Measurements from ENCODE around the gene NFE2L2. TPM values are rescaled to one million over a fixed set of nuclear protein-coding genes. Genes with fewer than 3 reads are reported as not detected.
"Not testable (repeated sequence)": the region's sequence is repeated elsewhere in the genome, so short reads cannot be mapped to it uniquely, and the experiment has no call there.

The NFE2L2 gene
- total RNA-seq, 6 donors from 2014 or later: 52.4 to 174 (median 94.4) TPM

DNA sequence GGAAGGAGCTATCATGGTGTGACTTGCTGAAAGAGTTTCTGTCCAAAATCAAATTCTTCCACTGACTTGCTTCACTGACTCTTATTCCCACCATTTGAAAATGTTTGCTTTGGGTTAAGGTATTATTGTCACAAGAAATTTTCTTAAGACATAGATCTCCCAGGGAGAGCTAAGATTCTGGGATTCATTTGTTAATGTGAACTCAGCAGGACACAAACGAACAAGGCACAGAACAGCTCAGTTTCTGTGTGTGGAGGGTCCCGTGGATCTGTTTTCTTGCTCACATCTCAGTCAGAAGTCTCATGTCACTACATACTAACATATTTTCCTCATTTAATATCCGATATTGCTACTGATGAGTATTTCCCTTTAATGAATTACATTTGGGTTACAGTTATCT lies 60.1 kb downstream of the NFE2L2 start:
- Histone ChIP-seq H3K9me3 (no peaks in the 10 kb centered on the region), H3K4me1 (no peaks in the 10 kb centered on the region), H3K27ac (no peak overlapping the region), H3K4me3 (no peak overlapping the region), H3K36me3 (no peaks in the 10 kb centered on the region), H3K27me3 (no peaks in the 10 kb centered on the region)
- TF ChIP-seq POLR2AphosphoS5 (IDR thresholded peaks at IDR 0.05) (no peak), POLR2A (IDR thresholded peaks at IDR 0.05) (no peak), EP300 (IDR thresholded peaks at IDR 0.05) (no peak)
- TF ChIP-seq, protein P1, sequence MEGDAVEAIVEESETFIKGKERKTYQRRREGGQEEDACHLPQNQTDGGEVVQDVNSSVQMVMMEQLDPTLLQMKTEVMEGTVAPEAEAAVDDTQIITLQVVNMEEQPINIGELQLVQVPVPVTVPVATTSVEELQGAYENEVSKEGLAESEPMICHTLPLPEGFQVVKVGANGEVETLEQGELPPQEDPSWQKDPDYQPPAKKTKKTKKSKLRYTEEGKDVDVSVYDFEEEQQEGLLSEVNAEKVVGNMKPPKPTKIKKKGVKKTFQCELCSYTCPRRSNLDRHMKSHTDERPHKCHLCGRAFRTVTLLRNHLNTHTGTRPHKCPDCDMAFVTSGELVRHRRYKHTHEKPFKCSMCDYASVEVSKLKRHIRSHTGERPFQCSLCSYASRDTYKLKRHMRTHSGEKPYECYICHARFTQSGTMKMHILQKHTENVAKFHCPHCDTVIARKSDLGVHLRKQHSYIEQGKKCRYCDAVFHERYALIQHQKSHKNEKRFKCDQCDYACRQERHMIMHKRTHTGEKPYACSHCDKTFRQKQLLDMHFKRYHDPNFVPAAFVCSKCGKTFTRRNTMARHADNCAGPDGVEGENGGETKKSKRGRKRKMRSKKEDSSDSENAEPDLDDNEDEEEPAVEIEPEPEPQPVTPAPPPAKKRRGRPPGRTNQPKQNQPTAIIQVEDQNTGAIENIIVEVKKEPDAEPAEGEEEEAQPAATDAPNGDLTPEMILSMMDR (IDR thresholded peaks at IDR 0.05): no peak
- ATAC-seq (ENCODE audit: low FRiP score in 2 of 2) (no peak), DNase-seq (no peak)
- whole genome bisulfite sequencing, 2 donors: 89% methylated on average over 3 of the region's 3 CpGs

DNA sequence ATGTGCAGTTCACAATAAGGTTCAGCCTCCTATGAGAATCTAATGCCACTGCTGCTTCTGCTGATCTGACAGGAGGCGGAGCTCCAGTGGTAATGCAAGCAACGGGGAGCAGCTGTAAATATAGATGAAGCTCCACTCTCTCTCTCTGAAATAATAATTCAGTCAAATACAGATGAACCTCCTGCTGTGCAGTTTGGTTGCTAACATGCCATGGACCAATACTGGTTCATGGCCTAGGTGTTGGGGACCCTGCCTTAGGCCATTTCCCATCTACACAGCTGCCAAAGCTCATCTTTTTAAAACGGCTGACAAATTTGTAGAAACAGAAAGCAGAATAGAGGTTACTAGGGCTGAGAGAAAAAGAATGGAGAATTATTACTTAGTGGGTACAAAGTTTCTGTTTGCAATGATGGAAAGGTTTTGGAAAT lies 62.6 kb downstream of the NFE2L2 start:
- 68 to 73% methylated on average over 1 to 3 of the region's 3 CpGs for WGBS, 2 donors
- no peak overlapping the region for H3K4me3 ChIP-seq
- TF ChIP-seq POLR2AphosphoS5 (IDR thresholded peaks at IDR 0.05) (no peak), POLR2A (IDR thresholded peaks at IDR 0.05) (no peak), EP300 (IDR thresholded peaks at IDR 0.05) (no peak)
- TF ChIP-seq, protein P1 (IDR thresholded peaks at IDR 0.05): no peak
- H3K4me1 ChIP-seq: no peaks in the 10 kb centered on the region
- ATAC-seq (ENCODE audit: low FRiP score in 2 of 2): no peak
- DNase-seq: no peak
- H3K9me3 ChIP-seq: no peaks in the 10 kb centered on the region
- no peaks in the 10 kb centered on the region for H3K27me3 ChIP-seq
- no peaks in the 10 kb centered on the region for H3K36me3 ChIP-seq
- H3K27ac ChIP-seq: no peak overlapping the region

DNA sequence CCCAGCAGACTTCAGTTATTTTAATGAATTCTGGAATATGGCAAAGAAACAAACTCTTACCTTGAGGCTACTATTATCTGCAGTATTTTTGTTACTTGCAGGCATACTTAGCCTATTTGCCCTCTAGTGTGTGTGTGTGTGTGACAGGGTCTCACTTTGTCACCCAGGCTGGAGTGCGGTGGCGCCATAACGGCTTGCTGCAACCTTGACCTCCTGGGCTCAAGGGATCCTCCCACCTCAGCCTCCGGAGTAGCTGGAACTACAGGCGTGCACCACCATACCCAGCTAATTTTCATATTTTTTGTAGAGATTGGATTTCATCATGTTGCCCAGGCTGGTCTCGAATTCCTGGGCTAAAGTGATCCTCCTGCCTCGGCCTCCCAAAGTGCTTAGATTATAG lies 64.1 kb downstream of the NFE2L2 start:
- not testable (repeated sequence) for ATAC-seq (ENCODE audit: low FRiP score in 2 of 2); H3K4me1 ChIP-seq; H3K36me3 ChIP-seq; H3K27ac ChIP-seq; DNase-seq; H3K4me3 ChIP-seq; H3K9me3 ChIP-seq; H3K27me3 ChIP-seq
- WGBS, 2 donors: 96 to 97% methylated on average over 7 of the region's 7 CpGs

DNA sequence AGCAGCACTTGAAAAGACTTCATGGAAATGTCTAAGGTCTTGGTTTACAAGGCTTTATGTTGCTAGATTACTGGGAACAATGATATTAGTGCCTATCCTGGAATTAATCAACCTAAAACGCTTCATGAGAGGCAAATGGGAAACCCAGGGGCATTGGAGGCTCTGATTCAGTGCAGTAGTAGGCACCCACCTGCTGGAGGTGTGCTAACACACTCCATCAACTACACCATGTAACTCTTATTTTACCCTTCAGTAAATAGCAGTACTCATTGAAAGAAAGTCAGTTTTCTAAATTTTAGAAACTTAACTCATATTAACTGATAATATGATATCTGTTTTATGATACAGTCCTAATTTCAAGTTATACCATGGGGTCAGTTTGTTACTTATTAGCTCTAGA lies 69.3 kb downstream of the NFE2L2 start:
- no peak for DNase-seq
- Histone ChIP-seq H3K4me3 (no peak overlapping the region), H3K9me3 (no peaks in the 10 kb centered on the region), H3K4me1 (no peaks in the 10 kb centered on the region), H3K27ac (no peak overlapping the region), H3K36me3 (no peaks in the 10 kb centered on the region), H3K27me3 (no peaks in the 10 kb centered on the region)
- TF ChIP-seq EP300 (IDR thresholded peaks at IDR 0.05) (no peak), POLR2A (IDR thresholded peaks at IDR 0.05) (no peak), POLR2AphosphoS5 (IDR thresholded peaks at IDR 0.05) (no peak)
- TF ChIP-seq, protein P1 (IDR thresholded peaks at IDR 0.05): no peak
- ATAC-seq (ENCODE audit: low FRiP score in 2 of 2): no peak
- WGBS, 2 donors: 78 to 80% methylated on average over 1 of the region's 1 CpG

DNA sequence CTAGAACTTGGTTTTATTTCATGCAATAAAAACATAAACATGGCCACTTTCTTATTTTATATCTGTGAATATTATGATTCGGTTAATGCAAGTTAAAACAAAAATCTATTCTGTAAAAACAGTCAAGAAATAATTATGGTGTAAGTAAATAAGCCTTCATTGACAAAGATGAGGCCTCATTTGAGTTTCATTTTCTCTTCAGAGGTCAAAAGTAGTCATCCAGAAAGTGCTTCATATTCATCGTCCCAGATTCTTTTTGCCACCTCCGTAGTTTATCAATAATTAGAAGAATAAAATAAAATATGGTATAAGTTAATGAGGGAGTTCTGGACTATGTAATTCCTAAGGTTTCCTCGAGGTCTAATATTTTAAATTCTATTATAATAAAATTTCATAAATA lies 71.3 kb downstream of the NFE2L2 start:
- Histone ChIP-seq H3K9me3 (no peaks in the 10 kb centered on the region), H3K27me3 (no peaks in the 10 kb centered on the region), H3K4me3 (no peak overlapping the region), H3K4me1 (no peaks in the 10 kb centered on the region), H3K36me3 (no peaks in the 10 kb centered on the region), H3K27ac (no peak overlapping the region)
- 83 to 86% methylated on average over 4 of the region's 4 CpGs for WGBS, 2 donors
- ATAC-seq (ENCODE audit: low FRiP score in 2 of 2) (no peak), DNase-seq (no peak)
- no peak for TF ChIP-seq POLR2AphosphoS5 (IDR thresholded peaks at IDR 0.05)
- no peak for TF ChIP-seq POLR2A (IDR thresholded peaks at IDR 0.05)
- TF ChIP-seq, protein P1 (IDR thresholded peaks at IDR 0.05): no peak
- no peak for TF ChIP-seq EP300 (IDR thresholded peaks at IDR 0.05)

Data from upper lobe of left lung (tissue), 6 donors.